ENCODE results near the gene PDE10A. TPM values are rescaled to one million over a fixed set of nuclear protein-coding genes. Genes with fewer than 3 reads are reported as not detected.

The PDE10A gene
- total RNA-seq, 1 donor from 2014 or later, result 0.79 TPM

DNA sequence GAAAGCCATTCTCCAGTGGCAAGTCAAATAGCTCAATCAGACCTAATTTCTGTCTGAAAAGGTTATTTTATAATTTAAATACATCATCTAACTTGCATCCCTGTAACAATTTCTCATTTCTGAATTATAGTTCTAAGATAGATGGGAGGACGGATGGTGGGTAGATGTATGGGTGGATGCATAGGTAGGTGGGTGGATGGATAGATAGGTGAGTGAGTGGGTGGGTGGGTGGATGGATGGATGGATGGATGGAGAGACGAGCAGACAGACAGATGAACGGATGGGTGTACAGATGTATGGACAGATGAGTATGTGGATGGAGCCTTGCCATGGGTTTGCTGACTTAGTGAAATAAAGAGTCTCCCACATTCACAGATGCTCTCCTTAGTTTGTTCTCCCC lies 20.0 kb downstream of the PDE10A start:
- TF ChIP-seq, protein P1, sequence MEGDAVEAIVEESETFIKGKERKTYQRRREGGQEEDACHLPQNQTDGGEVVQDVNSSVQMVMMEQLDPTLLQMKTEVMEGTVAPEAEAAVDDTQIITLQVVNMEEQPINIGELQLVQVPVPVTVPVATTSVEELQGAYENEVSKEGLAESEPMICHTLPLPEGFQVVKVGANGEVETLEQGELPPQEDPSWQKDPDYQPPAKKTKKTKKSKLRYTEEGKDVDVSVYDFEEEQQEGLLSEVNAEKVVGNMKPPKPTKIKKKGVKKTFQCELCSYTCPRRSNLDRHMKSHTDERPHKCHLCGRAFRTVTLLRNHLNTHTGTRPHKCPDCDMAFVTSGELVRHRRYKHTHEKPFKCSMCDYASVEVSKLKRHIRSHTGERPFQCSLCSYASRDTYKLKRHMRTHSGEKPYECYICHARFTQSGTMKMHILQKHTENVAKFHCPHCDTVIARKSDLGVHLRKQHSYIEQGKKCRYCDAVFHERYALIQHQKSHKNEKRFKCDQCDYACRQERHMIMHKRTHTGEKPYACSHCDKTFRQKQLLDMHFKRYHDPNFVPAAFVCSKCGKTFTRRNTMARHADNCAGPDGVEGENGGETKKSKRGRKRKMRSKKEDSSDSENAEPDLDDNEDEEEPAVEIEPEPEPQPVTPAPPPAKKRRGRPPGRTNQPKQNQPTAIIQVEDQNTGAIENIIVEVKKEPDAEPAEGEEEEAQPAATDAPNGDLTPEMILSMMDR (IDR thresholded peaks at IDR 0.05; ENCODE audit: insufficient read depth, low read length, severe bottlenecking), result no peak
- FAIRE-seq (no peak), DNase-seq (ENCODE audit: low read depth) (no peak)
- H3K36me3 ChIP-seq (ENCODE audit: control insufficient read depth, insufficient read depth, low read length), result no peaks in the 10 kb centered on the region
- no peaks in the 10 kb centered on the region for H3K27me3 ChIP-seq (ENCODE audit: control insufficient read depth, insufficient read depth, low read length)
- no peak overlapping the region for H3K4me3 ChIP-seq (ENCODE audit: low read depth, low read length)

DNA sequence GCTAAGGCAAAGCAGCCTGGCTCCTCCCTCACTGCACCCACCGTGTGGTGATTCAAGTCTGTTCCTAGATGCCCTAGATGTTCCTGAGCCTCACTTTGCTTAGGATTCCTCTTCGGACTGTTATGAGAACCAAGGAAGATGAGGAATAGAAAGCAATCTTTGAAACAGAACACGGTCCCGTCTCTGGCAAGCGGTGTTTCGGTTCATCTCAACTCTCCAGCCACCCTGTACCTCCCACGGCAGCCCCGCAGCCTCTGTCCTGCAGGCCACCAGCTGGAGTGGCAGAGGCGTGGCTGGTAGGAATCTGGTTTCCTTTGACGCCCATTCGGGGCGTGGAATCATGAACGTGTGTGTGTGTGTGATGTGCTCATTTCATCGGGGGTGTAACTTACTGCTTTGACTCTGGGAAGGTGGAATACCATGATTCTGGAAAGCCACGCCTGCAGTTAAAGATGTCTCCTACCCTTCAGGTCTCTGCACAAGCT lies 21.3 kb downstream of the PDE10A start:
- DNase-seq (ENCODE audit: low read depth) (no peak), FAIRE-seq (no peak)
- TF ChIP-seq, protein P1 (IDR thresholded peaks at IDR 0.05; ENCODE audit: insufficient read depth, low read length, severe bottlenecking), result no peak
- no peaks in the 10 kb centered on the region for H3K36me3 ChIP-seq (ENCODE audit: control insufficient read depth, insufficient read depth, low read length)
- no peak overlapping the region for H3K4me3 ChIP-seq (ENCODE audit: low read depth, low read length)
- no peaks in the 10 kb centered on the region for H3K27me3 ChIP-seq (ENCODE audit: control insufficient read depth, insufficient read depth, low read length)

DNA sequence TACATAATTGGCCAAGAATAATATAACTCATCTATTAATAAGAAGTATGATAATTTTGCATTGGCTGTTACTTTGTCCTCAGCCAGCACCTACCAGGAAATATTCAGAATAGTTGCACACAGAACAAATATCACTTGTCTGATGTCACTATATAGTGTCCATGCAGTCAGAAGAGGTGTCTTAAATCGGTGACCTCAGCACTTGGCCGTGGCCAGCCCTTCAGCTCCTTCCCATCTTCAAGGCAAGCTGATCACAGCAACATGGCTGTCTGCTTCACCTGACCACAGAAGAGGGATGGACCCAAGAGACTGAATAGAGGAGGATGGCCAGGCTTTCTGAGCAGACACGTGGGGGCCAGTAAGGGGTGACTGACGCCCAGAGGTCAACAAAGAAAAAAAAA lies 22.2 kb downstream of the PDE10A start:
- FAIRE-seq, result no peak

DNA sequence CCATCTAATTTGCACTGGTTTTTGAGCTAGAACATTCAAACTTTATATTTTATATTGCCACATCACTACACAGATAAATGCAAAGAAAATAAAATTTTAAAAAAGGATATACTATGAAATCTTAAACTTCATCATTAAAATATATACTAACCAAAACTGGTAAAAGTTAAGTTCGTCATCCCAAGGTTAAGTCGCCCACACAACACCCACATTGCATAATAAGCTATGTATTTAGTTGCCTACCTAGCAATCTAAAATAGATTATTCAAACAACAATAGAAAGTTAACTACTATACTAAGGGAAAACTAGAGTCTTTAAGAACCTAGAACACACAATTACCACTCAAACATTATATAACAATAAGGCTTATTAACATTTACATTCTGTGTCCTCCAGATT lies 24.5 kb downstream of the PDE10A start:
- H3K4me3 ChIP-seq (ENCODE audit: low read depth, low read length), result no peak overlapping the region
- H3K27me3 ChIP-seq (ENCODE audit: control insufficient read depth, insufficient read depth, low read length), result no peaks in the 10 kb centered on the region
- TF ChIP-seq, protein P1 (IDR thresholded peaks at IDR 0.05; ENCODE audit: insufficient read depth, low read length, severe bottlenecking), result no peak
- DNase-seq (ENCODE audit: low read depth) (no peak), FAIRE-seq (no peak)
- no peaks in the 10 kb centered on the region for H3K36me3 ChIP-seq (ENCODE audit: control insufficient read depth, insufficient read depth, low read length)

More for the DNA sequence above, 22.2 kb downstream of the PDE10A start:
- TF ChIP-seq, protein P1 (IDR thresholded peaks at IDR 0.05; ENCODE audit: insufficient read depth, low read length, severe bottlenecking), result no peak
- Histone ChIP-seq H3K36me3 (ENCODE audit: control insufficient read depth, insufficient read depth, low read length) (no peaks in the 10 kb centered on the region), H3K4me3 (ENCODE audit: low read depth, low read length) (no peak overlapping the region), H3K27me3 (ENCODE audit: control insufficient read depth, insufficient read depth, low read length) (no peaks in the 10 kb centered on the region)
- no peak for DNase-seq (ENCODE audit: low read depth)

DNA sequence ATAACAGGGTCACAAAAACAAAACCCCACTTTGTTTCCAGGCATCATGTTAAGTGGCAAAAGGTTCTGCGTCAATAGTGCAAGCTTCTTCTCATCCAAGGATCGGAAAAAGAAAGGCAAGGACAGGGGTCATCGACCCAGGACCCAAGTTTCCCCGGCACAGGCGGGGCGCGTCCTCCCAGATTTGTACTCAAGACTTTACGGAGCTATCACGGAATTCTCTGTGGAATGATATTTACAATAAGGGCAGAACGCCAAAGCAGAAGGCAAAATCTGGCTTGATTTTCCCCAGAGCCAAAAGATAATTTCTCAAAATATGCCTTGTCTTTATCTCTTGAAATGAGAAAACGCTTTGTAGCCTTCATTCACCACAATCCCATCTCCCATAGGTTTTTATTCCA lies 25.5 kb downstream of the PDE10A start:
- H3K36me3 ChIP-seq (ENCODE audit: control insufficient read depth, insufficient read depth, low read length), result no peaks in the 10 kb centered on the region
- no peak for FAIRE-seq
- no peak for DNase-seq (ENCODE audit: low read depth)
- no peak overlapping the region for H3K4me3 ChIP-seq (ENCODE audit: low read depth, low read length)
- TF ChIP-seq, protein P1 (IDR thresholded peaks at IDR 0.05; ENCODE audit: insufficient read depth, low read length, severe bottlenecking), result no peak
- no peaks in the 10 kb centered on the region for H3K27me3 ChIP-seq (ENCODE audit: control insufficient read depth, insufficient read depth, low read length)

DNA sequence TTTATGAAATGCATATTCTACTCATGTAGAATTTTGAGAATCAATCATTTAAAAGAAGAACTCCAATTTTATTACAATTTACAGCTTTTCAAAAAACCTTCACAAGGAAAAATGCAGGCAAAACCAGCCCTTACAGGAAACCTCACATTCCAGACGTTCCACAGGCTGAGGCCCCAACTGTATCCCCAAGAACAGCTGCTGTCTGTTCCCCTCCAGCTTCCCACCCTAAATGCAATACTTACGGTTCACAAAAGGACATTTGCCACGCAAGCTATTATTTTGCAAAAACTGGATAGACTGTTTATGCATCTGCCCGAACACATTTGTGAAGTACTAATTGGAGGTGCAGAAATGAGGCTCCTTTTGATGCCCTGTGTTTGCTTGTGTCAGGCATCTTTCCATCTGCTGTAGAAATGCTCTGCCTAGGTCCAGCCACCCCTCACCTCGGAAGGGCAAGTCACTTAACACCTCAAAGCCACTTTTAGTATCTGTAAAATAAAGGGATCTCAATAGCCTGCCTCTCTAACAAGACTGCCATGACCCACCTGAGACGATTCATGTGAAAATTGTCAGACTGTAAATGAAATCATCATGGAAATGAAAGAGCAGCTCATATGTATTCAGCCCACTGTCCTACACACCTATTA lies 26.5 kb downstream of the PDE10A start:
- TF ChIP-seq, protein P1 (IDR thresholded peaks at IDR 0.05; ENCODE audit: insufficient read depth, low read length, severe bottlenecking), result no peak
- H3K27me3 ChIP-seq (ENCODE audit: control insufficient read depth, insufficient read depth, low read length), result no peaks in the 10 kb centered on the region
- no peak for FAIRE-seq
- no peak for DNase-seq (ENCODE audit: low read depth)
- H3K4me3 ChIP-seq (ENCODE audit: low read depth, low read length), result no peak overlapping the region
- H3K36me3 ChIP-seq (ENCODE audit: control insufficient read depth, insufficient read depth, low read length), result no peaks in the 10 kb centered on the region
